GM12878 (cell line): ENCODE data around the gene KIF6. TPM values are rescaled to one million over a fixed set of nuclear protein-coding genes. Genes with fewer than 3 reads are reported as not detected.

Experiments
- ATF2 ChIP-seq: IDR thresholded peaks from 2 replicates; pipeline ENCODE4 v1.6.1; 2012; ENCODE audit warnings: low read length, inconsistent platforms
- BHLHE40 ChIP-seq, 2 experiments: fragments of 450-650 bp in 1 of 2; IDR thresholded peaks; 2 replicates each; pipeline ENCODE4 v1.6.1; 2011 to 2017; ENCODE audit warnings: low read depth in 2 of 2, borderline replicate concordance in 1 of 2, improper control_type of control experiment in 1 of 2, low read length in 1 of 2, mild to moderate bottlenecking in 1 of 2
- CREM ChIP-seq: IDR thresholded peaks from 2 replicates; pipeline ENCODE4 v1.6.1; 2014; ENCODE audit warnings: antibody characterized with exemption, low read depth
- EED ChIP-seq: sonication (generic); IDR thresholded peaks from 2 replicates; pipeline ENCODE4 v1.6.1; 2016; ENCODE audit warnings: antibody characterized with exemption, low read depth
- KDM1A ChIP-seq: fragments of 200-600 bp; sonication (generic); IDR thresholded peaks from 2 replicates; pipeline ENCODE4 v1.6.1; 2016; ENCODE audit warnings: borderline replicate concordance
- MEF2B ChIP-seq: fragments of 450-650 bp; IDR thresholded peaks from 2 replicates; pipeline ENCODE4 v1.6.1; 2018; ENCODE audit warnings: mild to moderate bottlenecking, moderate library complexity; ENCODE audit not compliant: partially characterized antibody, poor library complexity, severe bottlenecking
- MTA2 ChIP-seq: fragments of 450-650 bp; IDR thresholded peaks from 2 replicates; pipeline ENCODE4 v1.6.1; 2016; ENCODE audit warnings: low read depth, mild to moderate bottlenecking, moderate library complexity
- MTA3 ChIP-seq: IDR thresholded peaks from 2 replicates; pipeline ENCODE4 v1.6.1; 2012; ENCODE audit warnings: low read length, inconsistent platforms, borderline replicate concordance
- MYB ChIP-seq: fragments of 150-350 bp; IDR thresholded peaks from 2 replicates; pipeline ENCODE4 v1.6.1; 2014; ENCODE audit warnings: mild to moderate bottlenecking, low read depth, low read length, borderline replicate concordance
- NBN ChIP-seq: fragments of 450-650 bp; IDR thresholded peaks from 2 replicates; pipeline ENCODE4 v1.6.1; 2016
- NFYB ChIP-seq: IDR thresholded peaks from 2 replicates; pipeline ENCODE4 v1.6.1; 2011; ENCODE audit warnings: low read depth, mild to moderate bottlenecking, low read length, improper control_type of control experiment, moderate library complexity; ENCODE audit not compliant: insufficient read depth
- NKRF ChIP-seq: fragments of 450-650 bp; conservative IDR thresholded peaks from 2 replicates; pipeline ENCODE4 v1.6.1; 2017; ENCODE audit warnings: mild to moderate bottlenecking, moderate library complexity
- PAX5 ChIP-seq: IDR thresholded peaks from 2 replicates; pipeline ENCODE4 v1.6.1; 2011; ENCODE audit warnings: low read depth, low read length, borderline replicate concordance
- PAX8 ChIP-seq: fragments of 450-650 bp; IDR thresholded peaks from 2 replicates; pipeline ENCODE4 v1.6.1; 2017; ENCODE audit warnings: mild to moderate bottlenecking, moderate library complexity
- POLR2AphosphoS2 ChIP-seq: IDR thresholded peaks from 2 replicates; pipeline ENCODE4 v1.6.1; 2011; ENCODE audit warnings: low read depth, mild to moderate bottlenecking, low read length, improper control_type of control experiment, moderate library complexity
- RBBP5 ChIP-seq: fragments of 200-600 bp; sonication (generic); conservative IDR thresholded peaks from 2 replicates; pipeline ENCODE4 v1.6.1; 2016
- RFX5 ChIP-seq: IDR thresholded peaks from 2 replicates; pipeline ENCODE4 v1.6.1; 2011; ENCODE audit warnings: low read depth, low read length, improper control_type of control experiment
- SIN3A ChIP-seq: IDR thresholded peaks from 2 replicates; pipeline ENCODE4 v1.6.1; 2012; ENCODE audit warnings: low read depth, low read length, improper control_type of control experiment
- SKIL ChIP-seq: fragments of 450-650 bp; IDR thresholded peaks from 2 replicates; pipeline ENCODE4 v1.6.1; 2017; ENCODE audit warnings: mild to moderate bottlenecking, low read depth, inconsistent platforms; ENCODE audit not compliant: poor library complexity, severe bottlenecking
- STAT3 ChIP-seq: IDR thresholded peaks from 2 replicates; pipeline ENCODE4 v1.6.1; 2011; ENCODE audit warnings: low read depth, low read length, improper control_type of control experiment
- SUZ12 ChIP-seq: fragments of 200-600 bp; sonication (generic); IDR thresholded peaks from one replicate; pipeline ENCODE4 v1.6.1; 2018; ENCODE audit warnings: antibody characterized with exemption, mild to moderate bottlenecking; ENCODE audit not compliant: unreplicated experiment
- USF1 ChIP-seq: IDR thresholded peaks from 2 replicates; pipeline ENCODE4 v1.6.1; 2011; ENCODE audit warnings: borderline replicate concordance, low read depth, mild to moderate bottlenecking, moderate library complexity, mixed read lengths, low read length; ENCODE audit not compliant: insufficient read depth; ENCODE audit errors: extremely low read length
- WRNIP1 ChIP-seq: IDR thresholded peaks from 2 replicates; pipeline ENCODE4 v1.6.1; 2011; ENCODE audit warnings: low read depth, low read length, improper control_type of control experiment, borderline replicate concordance
- ZBED1 ChIP-seq: IDR thresholded peaks from 2 replicates; pipeline ENCODE4 v1.6.1; 2016; ENCODE audit warnings: borderline replicate concordance
- ZNF217 ChIP-seq: fragments of 450-650 bp; IDR thresholded peaks from 2 replicates; pipeline ENCODE4 v1.6.1; 2017; ENCODE audit warnings: antibody characterized with exemption, mild to moderate bottlenecking
- ZNF274 ChIP-seq: IDR thresholded peaks from one replicate; pipeline ENCODE4 v1.8.0; 2011; ENCODE audit not compliant: insufficient read length, insufficient read depth
- polyA plus RNA-seq, 11 experiments: library from polyadenylated mRNA; depleted of rRNA in 4 of 11; unstranded in 6 of 11; stranded (reverse) in 5 of 11; fragments of >200 nt; fragmentation: Nextera tagmentation in 4 of 11; fragmentation: Illumina TruSeq in 1 of 11; extraction: Ambion mirVana in 4 of 11; extraction: Trizol in 1 of 11; gene quantifications; 1 replicate in 1 of 11; 2 replicates in 10 of 11; pipeline versions ENCODE4 v1.2.1 to v1.2.3, GENCODE V29; 2011 to 2016; ENCODE audit warnings: inconsistent platforms in 2 of 11, missing spikeins in 2 of 11, low read depth in 1 of 11
- total RNA-seq, 4 experiments: library from RNA; depleted of rRNA in 3 of 4; stranded (reverse); fragments of >200 nt in 3 of 4; fragmentation: Illumina TruSeq in 1 of 4; extraction: Trizol in 1 of 4; gene quantifications; 2 replicates each; pipeline versions ENCODE4 v1.2.1 to v1.2.3, GENCODE V29; 2013 to 2021

KIF6 gene
- total and polyA plus RNA-seq, 10 of the 15 experiments (the other 5 are each of a cell fraction or from before 2014, with no cell fraction given): 0.09 to 1.0 (median 0.28) TPM

- TF ChIP-seq SKIL (no peak), EED (no peak), SUZ12 (no peak), MEF2B (no peak), PAX8 (no peak), WRNIP1 (no peak), STAT3 (no peak), NBN (no peak), CREM (no peak), ZBED1 (no peak), RBBP5 (no peak), MYB (no peak), NKRF (peak; percentile 87), RFX5 (no peak), POLR2AphosphoS2 (no peak), ZNF274 (no peak), MTA2 (no peak), USF1 (peak; percentile 53), SIN3A (peak; percentile 42; the same call in 1 of the 2 replicates), ATF2 (no peak), KDM1A (no peak), MTA3 (no peak), BHLHE40 (IDR thresholded peaks at IDR 0.05; ENCODE audit: borderline replicate concordance in 1 of 2, low read depth in 2 of 2, low read length in 1 of 2) (peak in 1 of 2 experiments; percentile 52; a peak in 2 of 4 replicates), PAX5 (no peak), NFYB (peak; percentile 81), ZNF217 (no peak)
Measured at GRCh38 chr6:39724787-39725631, at the start of gene KIF6 (continued).
